Measurements from ENCODE around the gene RNH1.
A peak's percentile ranks its signal among the peaks of the same experiment; 100 is the strongest.

Gene RNH1

GRCh38 chr11:454043-454442 is 53.0 kb downstream of the RNH1 start:
- no peak overlapping the region for H3K4me3 Mint-ChIP-seq
- H3K27ac Mint-ChIP-seq: no peak overlapping the region
- ATAC-seq (no peak), DNase-seq (ENCODE audit: low spot score in 2 of 2) (no peak)
- peaks cover 44% of the 10 kb centered on the region for H3K36me3 Mint-ChIP-seq
- no peaks in the 10 kb centered on the region for H3K9me3 Mint-ChIP-seq
- H3K4me1 Mint-ChIP-seq: peaks cover 55% of the 10 kb centered on the region

- Mint-ChIP-seq H3K27ac (no peak overlapping the region), H3K4me3 (no peak overlapping the region), H3K4me1 (peaks cover 58% of the 10 kb centered on the region), H3K9me3 (no peaks in the 10 kb centered on the region), H3K36me3 (peaks cover 44% of the 10 kb centered on the region)
- DNase-seq (ENCODE audit: low spot score in 2 of 2) (no peak), ATAC-seq (no peak)
Observed at GRCh38 chr11:453564-453963, 53.5 kb downstream of the RNH1 start.

DNA sequence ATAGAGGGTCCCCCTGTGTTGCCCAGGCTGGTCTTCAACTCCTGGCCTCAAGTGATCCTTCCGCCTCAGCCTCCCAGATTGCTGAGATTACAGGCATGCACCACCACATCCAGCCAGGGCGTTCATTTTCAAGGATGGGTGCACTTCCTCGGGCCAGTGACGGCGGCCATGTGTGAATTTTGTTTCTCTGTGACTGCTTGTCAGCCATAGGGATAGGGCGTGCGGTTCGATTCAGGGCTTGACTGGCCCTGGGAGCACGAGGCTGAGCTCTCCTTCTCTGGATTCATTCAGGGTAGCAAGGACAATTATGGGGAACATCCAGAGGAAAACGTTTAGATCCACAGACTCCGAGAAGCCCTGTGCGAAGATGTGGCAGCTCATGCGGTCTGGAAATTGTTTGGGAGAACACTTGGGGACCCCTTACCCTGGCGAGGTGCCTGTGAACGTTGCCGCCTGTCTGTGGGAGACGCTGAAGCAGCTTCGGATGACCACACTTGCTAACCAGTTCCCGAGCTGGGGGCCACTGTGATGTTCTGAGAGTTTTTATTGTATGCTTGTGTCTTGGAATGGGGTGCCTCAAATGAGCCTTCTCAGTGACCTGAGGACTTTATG is 54.0 kb downstream of the RNH1 start:
- Mint-ChIP-seq H3K4me3 (no peak overlapping the region), H3K9me3 (no peaks in the 10 kb centered on the region), H3K4me1 (peaks cover 64% of the 10 kb centered on the region), H3K36me3 (peaks cover 42% of the 10 kb centered on the region), H3K27ac (no peak overlapping the region)
- DNase-seq (ENCODE audit: low spot score in 2 of 2): no peak
- ATAC-seq: no peak

DNA sequence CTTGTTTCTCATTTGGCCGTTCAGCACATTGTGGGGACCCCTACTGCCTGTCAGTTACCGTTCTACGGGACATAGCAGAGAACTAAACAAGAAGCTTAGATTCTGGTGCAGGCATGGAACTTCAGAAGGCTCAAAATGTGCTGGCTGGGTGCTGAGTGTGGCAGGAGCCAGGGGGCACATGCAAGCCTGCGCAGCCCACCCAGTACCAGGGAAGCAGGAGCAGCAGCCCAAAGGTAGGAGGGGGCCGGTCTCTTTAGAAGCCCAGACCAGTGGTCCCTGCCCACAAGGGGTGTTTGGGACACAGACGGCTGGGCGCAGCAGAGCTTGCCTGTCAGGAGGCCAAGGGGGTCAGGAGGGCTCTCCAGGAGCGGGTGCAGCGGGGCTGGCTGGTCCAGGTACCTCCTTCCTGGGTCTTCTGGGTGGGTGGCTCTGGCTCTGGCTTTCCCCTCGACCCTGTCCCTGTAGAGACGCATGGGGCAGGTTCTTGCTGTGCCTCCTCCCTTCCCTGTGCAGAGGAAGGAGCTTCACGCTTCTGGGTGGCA is 54.8 kb downstream of the RNH1 start:
- H3K36me3 Mint-ChIP-seq: peaks cover 37% of the 10 kb centered on the region
- peaks cover 59% of the 10 kb centered on the region for H3K4me1 Mint-ChIP-seq
- no peaks in the 10 kb centered on the region for H3K9me3 Mint-ChIP-seq
- no peak for DNase-seq (ENCODE audit: low spot score in 2 of 2)
- peak overlapping the region; percentile 87 for H3K4me3 Mint-ChIP-seq
- H3K27ac Mint-ChIP-seq: peak overlapping the region; percentile 91
- no peak for ATAC-seq

DNA sequence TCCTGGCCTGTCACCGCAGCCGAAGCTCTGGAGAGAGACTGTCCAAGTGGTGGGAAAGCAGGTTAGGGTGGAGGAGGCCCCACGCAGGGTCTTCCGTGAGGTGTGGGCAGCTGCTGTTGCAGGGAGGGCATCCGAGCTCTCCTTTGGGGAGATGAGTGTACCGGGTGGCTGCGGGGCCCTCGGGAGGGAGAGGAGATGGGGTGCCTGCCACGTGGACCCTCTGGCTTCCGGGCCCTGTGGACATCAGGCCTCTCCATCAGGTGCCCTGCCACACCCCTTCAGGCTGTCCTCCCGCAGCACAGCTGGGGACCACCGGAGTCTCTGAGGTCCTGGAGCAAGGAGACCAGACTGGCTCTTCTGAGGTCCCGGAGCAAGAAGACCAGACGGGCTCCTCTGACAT is 55.3 kb downstream of the RNH1 start:
- Mint-ChIP-seq H3K4me1 (peaks cover 53% of the 10 kb centered on the region), H3K4me3 (peak overlapping the region; percentile 87), H3K27ac (peak overlapping the region; percentile 91), H3K36me3 (peaks cover 37% of the 10 kb centered on the region), H3K9me3 (no peaks in the 10 kb centered on the region)
- ATAC-seq (no peak), DNase-seq (ENCODE audit: low spot score in 2 of 2) (no peak)

DNA sequence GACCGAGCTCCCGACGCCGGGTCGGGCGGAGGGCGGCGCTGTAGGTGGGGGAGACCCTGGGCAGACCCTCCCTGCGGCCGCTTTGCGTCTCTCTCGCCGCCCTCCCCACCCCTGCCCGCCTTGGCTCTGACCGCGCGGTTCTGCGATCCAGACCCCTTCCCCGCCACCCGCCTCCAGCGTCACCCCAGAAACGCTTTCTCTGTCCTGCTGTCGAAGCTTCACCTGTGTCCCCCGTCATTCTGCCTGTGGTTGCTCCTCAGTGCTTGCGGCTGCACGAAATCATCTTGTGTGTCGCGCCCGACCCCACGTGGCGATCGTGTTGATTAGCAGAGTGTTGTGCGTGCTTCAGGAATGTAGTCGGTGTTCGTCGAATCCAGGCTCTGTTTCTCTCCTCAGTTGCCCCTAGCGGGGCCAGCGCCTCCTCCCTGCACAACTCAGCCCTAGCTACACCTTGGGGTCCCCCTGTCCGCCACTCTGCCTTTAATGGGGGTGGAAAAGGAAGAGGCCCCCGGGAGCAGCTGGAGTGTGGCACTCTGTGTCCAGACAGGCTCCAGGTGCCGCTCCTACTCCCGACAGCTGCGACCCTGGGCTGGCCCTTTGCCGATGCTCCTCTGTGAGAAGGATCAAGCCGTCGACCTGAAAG is 56.1 kb downstream of the RNH1 start:
- H3K9me3 Mint-ChIP-seq: no peaks in the 10 kb centered on the region
- peak overlapping the region; percentile 91 for H3K27ac Mint-ChIP-seq
- DNase-seq (ENCODE audit: low spot score in 2 of 2): peak in 1 of 2 donors; percentile 71
- H3K4me1 Mint-ChIP-seq: peaks cover 45% of the 10 kb centered on the region
- peaks cover 30% of the 10 kb centered on the region for H3K36me3 Mint-ChIP-seq
- ATAC-seq: peak; percentile 43
- H3K4me3 Mint-ChIP-seq: peak overlapping the region; percentile 87

- no peaks in the 10 kb centered on the region for H3K9me3 Mint-ChIP-seq
- H3K4me3 Mint-ChIP-seq: peak within 1 kb of the TSS; percentile 87
- peak; percentile 88 to 96 for DNase-seq (ENCODE audit: low spot score in 2 of 2)
- H3K27ac Mint-ChIP-seq: peak within 1 kb of the TSS; percentile 91
- peaks cover 37% of the 10 kb centered on the region for H3K4me1 Mint-ChIP-seq
- peaks cover 25% of the 10 kb centered on the region for H3K36me3 Mint-ChIP-seq
- peak; percentile 90 for ATAC-seq
Observed at GRCh38 chr11:449889-450808, 56.9 kb downstream of the RNH1 start, which contains the start of gene PTDSS2. TSS of gene PTDSS2 (plus strand) at chr11:450279. CDS start at chr11:450456, 177 bp downstream.

DNA sequence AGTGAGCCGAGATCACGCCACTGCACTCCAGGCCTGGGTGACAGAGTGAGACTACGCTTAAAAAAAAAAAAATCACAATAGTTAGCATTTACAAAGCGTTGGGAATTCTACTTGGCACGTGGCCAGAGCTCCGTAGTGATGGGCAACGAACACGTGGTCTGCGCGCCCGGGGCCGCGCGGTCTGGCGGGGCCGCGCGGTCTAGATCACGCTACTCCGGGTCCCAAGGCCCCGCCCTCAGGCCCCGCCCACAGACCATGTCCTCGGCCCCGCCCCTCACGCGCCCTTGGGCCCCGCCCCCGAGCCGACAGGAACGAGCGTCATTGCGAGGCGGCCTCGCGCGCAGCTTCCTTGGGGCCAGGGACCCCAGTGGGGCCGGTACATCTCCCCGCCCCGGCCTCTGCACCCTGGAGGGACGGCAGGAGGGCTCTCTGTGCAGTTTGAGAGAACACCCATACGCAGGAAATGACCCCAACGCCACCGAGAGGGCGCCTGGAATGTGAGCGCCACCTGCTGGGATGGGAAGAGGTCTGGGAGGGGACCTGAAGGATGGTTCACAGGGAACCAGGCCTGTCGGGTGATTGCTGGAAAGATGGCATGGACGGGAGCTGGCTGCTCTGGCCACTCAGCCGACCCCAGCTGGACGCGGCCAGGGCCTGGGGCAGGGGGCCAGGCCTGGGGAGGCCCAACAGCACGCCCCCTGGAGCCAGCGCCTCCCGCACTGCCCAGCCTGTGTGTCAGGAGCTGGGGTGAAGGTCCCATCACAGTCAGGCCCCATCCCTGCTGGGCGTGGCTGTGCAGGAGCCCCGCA is 58.9 kb downstream of the RNH1 start:
- Mint-ChIP-seq H3K36me3 (peaks cover 25% of the 10 kb centered on the region), H3K4me3 (peak overlapping the region; percentile 87), H3K27ac (peak overlapping the region; percentile 89), H3K9me3 (no peaks in the 10 kb centered on the region), H3K4me1 (peaks cover 25% of the 10 kb centered on the region)
- peak; percentile 95 to 97 for DNase-seq (ENCODE audit: low spot score in 2 of 2)
- ATAC-seq: peak; percentile 81

GRCh38 chr11:446891-447290 is 60.2 kb downstream of the RNH1 start:
- H3K36me3 Mint-ChIP-seq: peaks cover 13% of the 10 kb centered on the region
- H3K4me1 Mint-ChIP-seq: peaks cover 24% of the 10 kb centered on the region
- ATAC-seq: no peak
- no peak overlapping the region for H3K4me3 Mint-ChIP-seq
- H3K27ac Mint-ChIP-seq: no peak overlapping the region
- no peak for DNase-seq (ENCODE audit: low spot score in 2 of 2)
- H3K9me3 Mint-ChIP-seq: no peaks in the 10 kb centered on the region

DNA sequence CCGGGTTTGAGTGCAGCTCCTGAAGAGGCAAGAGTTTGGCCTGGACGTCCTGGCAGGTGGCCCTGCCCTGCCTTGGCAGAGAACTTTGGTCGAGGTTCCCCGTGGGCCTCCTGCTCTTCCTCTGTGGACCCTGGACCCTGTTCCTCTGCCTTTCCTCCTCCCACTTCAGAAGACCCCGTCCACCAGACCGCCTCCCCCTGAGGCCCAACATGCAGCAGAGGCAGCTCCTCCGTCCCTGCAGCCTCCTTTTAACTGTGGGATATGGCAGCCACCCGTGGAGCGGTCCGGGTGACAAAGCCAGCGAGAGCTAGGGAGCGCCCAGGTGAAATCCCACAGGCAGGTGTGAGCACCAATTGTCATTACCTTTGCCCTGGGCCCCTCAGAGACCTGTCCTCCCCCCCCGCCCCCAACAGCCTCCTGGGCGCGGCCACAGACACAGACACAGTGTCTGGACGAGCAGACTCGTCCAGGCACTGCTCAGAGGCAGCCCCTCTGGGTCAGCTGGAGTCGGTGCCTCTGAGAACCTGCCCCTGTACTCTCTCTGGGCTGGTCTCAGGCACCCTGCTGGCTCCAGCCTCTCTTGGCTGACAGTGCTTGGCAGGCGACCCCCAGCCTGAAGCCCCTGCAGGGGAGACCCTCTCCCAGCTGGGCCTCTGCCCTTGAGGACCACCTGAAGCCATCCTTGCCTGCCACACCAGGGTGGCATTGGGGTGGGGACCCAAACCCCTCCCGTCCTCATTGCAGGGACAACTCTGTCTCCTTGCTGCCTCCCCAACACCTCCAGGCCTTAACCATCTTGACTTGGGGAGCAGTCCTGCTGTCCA is 61.1 kb downstream of the RNH1 start:
- Mint-ChIP-seq H3K36me3 (peaks cover 4% of the 10 kb centered on the region), H3K4me1 (peaks cover 18% of the 10 kb centered on the region), H3K4me3 (no peak overlapping the region), H3K9me3 (no peaks in the 10 kb centered on the region), H3K27ac (no peak overlapping the region)
- DNase-seq (ENCODE audit: low spot score in 2 of 2) (no peak), ATAC-seq (no peak)

Measured in stimulated activated effector memory CD8-positive, alpha-beta T cell treated with anti-CD3 and anti-CD28 coated beads, Interleukin-12 subunit alpha, Interleukin-12 subunit beta, amount 100 ng/mL, for 72 hours (primary cell).